Activated CD4-positive, CD25-positive, alpha-beta regulatory T cell (primary cell): ENCODE data around the gene OPCML.

Source experiments
- DNase-seq, 4 experiments: peaks; one replicate each; lab custom pipeline; 2025; lab: John Stamatoyannopoulos, UW

Gene OPCML

DNA sequence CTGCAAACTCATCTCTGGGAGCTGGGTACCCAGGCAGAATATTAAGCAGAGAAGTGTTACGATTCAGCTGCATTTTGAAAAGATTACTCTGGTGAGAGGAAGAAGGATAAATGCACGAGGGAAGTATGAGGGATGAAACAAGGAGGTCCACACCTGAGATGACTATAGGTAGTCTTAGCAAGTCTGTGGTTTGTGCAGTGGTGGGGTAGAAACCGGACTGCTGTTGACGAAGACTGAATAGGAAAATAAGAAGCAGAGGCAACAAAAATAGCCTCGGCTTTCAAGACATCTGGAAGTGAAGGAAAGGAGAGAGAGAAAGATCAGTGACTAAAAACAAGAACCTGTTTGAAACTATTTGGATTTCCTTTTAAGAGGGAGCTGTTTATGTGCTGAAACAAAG is 810.8 kb downstream of the OPCML start:
- DNase-seq: no peak

DNA sequence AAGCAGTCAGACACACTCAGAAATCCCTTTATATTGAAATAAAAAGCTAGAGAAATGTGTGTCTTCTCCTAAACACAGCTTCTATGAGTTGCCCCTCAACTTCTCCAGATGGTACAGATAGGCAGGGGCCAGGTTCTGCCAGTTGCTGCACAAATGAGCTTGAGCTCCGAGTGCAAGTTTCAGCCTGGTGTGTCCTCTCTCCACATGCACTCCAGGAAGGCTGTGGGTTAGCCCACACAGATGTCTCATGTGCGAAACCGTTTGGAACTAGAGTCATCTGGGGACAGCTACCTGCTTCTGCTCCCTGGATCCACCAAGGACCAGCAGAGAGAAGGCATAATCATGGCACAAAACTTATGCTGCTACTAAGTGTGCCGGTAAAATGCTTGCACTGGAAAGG is 812.6 kb downstream of the OPCML start:
- DNase-seq: no peak

DNA sequence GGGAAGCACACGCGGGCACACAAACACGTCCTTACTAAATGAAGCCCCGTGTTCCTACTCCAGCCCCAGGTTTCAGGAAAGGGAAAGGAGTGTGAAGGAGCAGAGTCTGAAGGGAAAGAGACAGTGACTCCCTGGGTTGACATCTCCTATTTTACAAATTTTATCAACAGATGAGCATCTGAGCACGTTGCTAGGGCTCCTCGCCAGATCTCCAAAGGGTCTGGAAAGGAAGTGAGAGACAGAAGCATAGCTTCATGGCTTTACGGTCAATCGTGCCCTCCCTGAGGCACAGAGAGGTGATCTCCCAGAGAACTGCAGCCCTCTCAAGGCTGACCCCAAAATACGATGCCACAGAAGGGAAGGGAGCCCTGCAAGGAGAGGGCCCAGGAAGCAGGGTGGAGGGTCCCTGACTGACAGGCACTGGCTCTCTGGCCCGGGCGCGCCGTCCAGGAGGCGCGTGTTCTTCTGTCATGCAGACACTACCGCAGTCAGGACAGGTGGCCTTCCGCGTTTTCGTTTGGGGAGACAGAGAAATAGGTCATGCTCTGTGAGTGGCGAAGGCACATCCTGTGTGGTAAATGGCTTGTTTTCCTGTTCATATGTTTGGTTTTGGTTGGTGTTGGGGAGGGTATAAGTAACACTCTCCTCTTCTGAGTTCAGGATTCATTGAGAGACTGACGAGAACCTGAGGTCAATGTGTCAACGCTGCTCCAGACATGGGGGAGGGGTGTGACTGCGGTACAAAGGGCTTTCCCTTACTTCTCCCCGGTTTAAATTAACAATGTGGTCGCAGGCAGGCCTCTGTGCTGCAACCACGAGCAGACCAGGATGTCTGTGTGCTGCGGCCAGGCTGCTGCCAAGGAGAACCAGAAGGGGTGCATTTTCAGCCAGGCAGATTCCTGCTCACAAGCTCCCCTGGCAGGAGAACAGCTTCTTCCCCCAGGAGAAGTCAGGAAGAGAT is 813.3 kb downstream of the OPCML start:
- no peak for DNase-seq

DNA sequence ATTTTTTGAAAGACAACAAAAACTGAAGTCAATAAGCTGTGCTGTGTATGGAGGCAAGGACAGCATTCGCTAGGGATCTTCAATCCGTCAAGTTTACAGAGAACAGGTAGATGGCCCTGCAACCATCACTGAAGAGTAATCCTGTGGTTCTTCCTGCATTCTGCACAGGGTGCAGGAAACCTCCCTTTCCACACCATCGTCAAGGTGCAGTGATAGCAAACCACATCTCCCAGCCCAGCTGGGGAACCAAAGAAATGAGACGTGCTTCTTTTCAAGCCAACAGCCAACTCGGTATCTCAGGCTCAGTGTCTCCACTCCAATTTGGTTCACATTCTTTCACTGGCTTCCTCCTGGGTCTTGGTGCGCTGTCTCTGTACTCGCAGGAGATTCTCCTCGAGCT is 814.5 kb downstream of the OPCML start:
- no peak for DNase-seq

DNA sequence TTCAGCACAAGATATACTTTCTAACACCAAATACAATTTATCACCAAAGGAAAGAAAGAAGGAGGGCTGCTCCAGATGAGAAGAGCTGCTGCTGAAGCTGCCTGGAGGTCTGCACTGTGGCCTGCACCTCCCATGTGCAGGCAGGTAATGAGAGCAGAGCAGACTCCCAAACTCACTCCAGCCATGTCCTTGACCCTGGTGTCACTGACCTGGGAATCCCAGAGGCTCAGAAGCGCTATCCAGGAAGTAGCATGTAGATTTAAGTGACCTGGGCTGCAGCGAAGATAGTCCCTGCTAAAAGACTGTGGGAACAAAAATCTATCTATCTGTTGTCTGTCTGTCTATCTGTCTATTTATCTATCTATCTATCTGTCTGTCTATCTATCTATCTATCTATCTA is 816.3 kb downstream of the OPCML start:
- DNase-seq: no peak

DNA sequence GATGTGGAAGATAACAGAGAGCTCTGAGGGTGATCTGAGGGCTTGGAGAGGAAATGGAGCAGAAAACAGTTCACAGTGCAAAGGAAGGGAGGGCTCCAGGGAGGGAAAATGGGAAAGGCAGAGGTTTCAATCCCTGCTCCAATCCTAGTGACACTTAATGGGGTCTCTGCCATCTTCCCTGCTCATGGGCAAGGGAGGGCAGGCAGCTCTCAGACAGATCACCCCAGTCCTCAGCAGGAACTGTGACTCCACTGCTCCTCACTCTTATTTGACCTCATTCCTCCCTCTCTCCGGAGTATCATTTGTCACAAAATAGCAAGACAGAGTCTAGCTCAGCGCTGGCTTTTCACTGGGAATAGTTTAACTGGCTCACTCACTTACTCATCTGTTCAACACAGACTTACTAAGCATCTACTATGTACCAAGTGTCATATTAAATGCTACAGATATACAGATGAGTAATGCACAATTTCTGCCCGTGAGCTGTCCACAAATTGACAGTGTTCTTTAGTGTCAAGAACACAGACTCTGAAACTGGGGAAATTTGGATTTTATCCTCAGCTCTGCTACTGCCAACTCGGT is 817.4 kb downstream of the OPCML start:
- no peak for DNase-seq

DNA sequence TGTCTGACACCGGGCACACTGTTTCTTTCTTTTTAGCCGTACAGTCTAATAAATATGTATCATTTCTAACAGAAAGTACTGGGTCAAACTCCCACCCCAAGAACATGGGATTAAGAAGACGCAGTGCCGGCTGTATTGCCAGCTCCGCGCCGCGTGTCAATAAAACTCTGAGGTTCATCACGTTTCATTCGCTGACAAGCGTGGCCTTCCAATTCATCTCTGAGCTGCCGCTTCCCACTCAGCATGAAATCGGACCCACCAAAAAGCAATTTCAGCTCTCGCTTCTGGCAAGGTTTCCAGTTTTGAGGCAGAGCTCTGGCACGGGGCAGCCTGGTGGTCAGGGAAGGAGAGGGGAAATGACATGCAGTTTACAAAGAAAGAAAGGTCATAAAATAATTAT is 819.8 kb downstream of the OPCML start:
- no peak for DNase-seq

DNA sequence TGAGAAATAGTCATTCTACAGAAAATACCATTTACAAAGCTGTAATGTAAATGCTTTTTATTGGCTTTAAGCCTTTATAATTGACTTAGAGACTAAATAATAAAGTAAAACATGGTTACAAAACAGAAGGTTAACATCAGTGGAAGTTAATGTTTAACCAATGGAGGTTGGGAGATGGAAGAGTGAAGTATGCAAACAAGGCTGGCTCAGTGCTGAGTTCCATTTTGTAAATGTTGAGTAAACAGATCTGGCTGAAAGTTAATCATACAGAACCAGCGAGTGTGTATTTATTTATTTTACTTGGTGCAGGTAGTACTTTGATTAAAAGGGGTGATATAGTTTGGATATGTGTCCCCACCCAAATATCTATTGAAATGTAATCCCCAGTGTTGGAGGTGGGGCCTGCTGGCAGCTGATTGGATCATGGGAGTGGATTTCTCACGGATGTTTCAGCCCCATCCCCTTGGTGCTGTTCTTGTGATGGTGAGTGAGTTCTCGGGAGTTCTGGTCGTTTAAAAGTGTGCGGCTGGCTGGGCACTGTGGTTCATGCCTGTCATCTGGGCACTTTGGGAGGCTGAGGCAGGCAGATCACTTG is 827.4 kb downstream of the OPCML start:
- no peak for DNase-seq

DNA sequence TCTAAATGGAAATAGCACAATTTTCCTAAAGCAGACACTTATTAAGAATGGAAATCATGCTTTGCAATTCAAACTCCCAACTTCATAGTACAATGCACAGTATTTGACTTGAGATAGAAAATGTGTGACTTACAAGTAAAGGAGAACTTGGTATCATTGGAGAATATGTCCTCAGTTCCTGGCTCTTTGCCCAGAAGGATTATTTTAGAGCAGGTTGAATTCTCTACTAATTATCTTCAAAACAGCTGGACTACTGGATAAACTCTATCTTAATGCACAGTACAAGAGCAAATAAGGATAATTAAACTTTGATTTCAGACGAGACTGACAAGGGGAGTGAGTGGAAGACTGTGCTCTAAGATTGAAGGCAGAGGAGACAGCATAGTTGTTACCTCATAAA is 839.4 kb downstream of the OPCML start:
- no peak for DNase-seq

DNA sequence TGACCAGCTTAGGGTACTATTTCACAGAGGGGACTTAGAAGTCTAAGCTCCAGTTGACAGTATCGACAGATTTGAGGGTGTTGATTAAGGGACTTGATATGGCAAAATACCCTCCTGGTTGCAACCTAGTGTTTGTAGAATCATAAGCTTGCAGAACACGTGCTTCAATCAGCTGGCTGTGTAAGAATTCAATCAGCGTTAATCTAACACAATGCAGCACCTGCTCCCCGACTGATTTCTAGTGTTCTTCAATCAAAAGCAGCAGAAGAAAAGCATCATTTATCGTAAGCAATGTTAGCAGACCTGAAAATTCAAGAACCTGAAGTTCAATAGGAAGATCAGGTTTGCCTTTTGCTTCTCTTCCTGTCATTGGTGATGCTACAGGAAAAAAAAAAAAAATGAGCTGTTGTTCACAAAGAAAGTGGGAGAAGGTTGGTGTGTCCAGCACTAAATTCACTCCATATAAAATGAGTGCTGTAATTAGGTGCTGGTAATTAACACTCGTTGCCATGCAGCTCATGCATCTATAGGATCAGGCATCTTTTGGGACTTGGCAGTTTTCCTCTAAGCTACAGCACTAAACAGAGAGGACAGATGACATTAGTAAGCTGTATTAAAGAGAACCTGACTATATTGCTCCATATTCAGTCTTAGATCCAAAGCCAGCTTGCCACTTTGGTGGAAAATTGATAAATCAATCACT is 840.3 kb downstream of the OPCML start:
- no peak for DNase-seq

DNA sequence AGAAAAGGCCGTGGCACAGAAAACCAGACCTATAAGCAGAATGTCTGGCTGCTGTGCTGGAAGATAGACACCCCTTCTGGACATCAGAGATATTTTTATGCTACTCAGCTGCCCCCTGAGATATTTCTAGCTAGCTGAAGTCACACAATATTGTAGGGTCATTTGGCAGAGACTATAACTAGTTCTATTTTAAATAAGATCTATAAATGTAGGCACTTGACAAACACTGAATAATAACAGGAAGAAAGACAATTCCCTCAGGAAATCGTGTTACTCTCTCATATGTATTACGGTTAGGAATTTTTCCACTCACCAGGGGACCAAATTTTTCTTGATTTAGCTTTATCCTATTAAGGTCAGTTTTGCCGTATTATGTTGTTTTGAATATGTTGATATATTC is 845.4 kb downstream of the OPCML start:
- no peak for DNase-seq

DNA sequence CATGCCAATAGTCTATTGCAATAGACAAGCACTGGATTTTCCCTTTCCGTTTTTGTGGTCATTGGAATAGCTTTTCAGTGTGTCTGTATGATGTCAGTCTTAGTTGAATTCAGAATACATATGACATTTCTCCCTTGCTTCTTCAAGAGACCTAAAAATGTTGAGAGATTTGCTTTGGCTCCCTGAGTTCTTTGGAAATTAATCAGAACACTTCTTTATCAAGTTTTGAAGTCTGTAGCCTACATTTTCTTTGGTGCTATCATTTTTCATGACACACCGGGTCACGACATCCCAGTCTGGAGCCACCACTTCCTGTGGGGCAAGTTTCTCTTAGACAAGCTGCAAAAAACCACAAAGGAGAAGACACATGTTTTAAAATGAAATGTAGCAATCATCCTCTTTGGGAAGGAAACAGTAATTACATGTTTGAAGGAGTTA is 847.1 kb downstream of the OPCML start:
- no peak for DNase-seq

DNA sequence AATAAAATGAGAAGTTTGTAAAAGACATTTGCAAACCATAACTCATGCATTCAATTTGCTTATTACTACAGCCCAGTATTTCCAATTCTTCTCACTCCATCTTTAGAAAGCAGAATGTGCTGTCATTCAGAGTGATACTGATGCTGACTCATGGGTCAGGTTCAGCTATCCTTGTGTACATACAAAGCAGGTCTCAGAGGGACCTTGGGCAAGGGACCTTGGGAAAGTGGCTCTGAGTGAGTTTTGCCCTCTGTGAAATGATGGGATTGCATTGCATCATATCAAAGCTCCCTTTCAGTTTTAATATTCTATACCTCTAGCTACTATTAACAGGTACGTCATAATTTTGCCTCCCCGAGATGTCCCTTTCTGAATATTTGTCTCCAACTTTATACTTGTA is 848.7 kb downstream of the OPCML start:
- DNase-seq: no peak

DNA sequence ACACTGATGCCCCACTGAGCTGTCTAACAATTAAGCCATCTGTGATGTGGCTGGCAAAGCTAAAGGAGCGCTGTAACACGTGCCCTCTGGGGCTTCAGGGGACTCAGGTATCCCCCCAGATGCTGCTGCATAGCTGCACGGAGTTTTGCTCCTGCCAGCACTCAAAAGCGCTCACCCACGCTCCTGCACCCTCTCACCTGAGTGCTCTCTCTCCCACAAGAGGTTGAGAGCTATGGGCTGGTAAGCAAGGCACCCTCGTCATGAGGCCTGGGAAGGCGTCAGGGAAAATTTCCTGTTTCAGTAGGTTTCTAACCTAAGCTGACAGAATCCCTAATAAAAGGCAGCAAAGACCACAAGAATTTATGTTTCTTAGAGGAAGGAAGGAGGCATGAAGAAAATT is 850.3 kb downstream of the OPCML start:
- DNase-seq: no peak

DNA sequence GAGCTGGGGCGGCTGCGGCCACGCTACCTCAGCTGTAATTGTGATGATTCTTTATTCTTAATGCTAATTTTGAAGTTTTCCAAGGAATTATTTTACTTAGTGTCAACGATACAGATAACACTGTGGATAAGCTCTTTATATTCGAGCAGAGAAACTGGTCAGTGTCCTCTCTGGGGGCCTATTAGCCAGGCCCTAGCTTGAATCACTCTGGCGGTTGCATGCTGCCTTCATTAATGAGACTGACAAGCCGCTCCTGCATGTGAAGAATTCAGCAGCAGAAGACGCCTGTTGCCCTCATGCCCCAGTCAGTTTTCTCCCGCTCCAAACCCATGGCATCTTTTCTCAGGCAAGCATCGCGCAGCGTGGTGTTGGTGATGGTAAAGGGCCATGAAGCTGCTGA is 851.7 kb downstream of the OPCML start:
- no peak for DNase-seq

DNA sequence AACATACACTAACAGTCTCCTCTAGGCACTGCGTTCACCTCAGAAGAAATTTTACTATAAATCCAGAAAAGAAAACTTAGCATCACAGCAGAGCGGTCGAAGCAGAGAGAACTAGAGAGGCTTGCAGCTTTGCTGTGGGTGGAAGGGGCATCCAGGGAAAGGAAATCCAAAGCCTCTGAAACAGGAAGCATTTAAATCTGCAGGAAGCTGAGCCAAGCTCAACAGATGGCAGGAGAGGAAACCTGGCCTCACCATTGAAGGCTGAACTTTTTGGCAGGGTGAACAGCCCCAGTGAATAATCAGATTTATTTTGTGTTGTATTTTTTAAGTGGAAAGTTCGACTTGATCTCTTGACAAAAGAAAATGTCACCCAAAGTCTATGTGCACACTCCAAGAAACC is 858.1 kb downstream of the OPCML start:
- no peak for DNase-seq

DNA sequence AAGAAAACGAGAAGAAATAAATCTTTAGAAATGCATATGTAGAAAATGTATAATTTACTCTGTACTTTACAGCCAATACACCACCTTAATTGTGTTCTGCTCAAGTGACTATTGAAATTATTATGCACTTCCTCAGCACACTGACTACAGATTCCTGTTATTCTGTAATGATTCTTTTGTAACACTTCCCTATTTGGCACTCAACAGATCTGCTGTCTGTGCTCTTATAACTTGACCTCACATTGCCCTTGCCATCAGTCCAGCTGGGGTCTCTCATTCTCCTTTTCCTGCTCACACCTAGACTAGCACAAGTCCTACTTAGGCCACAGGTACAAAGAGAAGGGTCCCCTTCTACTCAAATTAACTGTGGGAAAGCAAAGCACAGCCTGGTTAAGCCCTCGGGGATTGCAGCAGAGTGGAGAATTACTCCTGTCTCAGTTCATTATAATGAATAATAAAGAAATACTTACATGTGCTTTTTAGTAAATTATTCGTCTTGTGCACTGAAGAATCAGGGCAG is 860.4 kb downstream of the OPCML start:
- DNase-seq: no peak

DNA sequence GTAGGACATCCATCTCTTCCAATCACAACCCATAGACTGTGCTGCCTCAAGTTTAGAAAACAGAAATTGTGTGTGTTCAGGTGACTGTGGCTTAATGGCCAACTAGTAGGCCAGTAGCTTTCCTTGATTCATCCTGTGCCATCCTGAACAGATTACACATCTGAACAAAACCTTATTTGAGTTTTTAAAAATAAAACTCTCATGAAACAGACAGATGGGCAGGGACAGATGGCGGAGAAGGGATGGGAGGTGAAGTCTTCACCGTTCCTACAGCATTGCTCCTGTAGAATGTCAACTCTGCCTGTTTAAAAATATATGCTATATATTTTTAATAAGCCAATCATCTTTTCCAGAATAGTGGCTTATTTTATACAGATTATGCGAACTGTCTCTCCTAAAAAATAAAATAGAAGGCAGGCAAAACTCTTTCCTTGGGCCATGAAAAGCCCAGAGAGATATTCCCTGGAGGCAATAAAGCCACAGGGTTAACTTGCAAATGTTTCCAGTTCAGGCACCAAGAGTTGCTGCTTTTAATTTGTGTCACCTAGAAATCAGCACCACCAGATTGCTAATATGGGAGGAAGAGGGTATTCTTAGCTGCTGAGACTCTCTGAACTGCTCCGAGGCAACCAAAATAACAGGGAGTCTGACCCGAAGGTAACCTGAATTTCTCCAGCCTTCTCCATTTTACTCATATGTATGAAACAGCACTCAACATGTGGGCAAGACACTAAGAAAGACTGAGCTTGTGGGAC is 861.2 kb downstream of the OPCML start:
- DNase-seq: no peak

DNA sequence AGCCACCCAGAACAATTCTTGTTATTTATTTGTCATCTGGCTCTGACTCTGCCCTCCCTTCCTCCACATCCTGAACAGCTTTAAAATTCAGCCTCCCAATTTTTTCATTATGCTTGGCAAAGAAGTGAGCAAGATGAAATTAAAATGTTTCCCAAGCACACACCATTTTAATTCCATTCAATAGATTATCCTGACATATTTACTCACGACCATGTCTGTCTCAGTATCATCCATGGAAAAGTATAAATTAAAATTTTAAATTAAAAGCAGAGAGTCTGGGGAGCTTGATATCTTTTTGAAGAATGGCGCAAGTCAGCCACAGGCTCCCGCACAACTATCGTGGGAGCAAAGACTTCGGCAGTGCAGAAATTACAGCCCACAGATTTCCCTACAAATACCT is 862.4 kb downstream of the OPCML start:
- no peak for DNase-seq

DNA sequence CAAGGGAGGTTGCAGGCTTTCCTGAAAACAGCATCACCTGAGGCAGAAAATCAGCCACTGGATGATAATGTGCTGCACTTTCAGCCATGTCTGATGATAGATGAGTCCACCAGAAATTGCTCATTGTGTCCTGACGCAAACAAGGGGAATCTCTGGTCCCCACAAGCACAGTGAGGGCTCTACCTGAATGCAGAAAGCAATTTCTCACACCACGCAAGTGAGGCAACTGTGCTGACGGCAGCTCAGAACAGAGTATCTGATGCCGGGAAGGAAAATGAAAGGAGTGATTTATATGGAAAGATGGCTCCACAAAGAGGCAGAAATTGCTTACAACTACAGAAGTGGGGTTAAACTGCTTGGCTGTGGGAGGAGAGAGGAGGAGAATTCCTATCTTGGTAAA is 867.1 kb downstream of the OPCML start:
- no peak for DNase-seq

DNA sequence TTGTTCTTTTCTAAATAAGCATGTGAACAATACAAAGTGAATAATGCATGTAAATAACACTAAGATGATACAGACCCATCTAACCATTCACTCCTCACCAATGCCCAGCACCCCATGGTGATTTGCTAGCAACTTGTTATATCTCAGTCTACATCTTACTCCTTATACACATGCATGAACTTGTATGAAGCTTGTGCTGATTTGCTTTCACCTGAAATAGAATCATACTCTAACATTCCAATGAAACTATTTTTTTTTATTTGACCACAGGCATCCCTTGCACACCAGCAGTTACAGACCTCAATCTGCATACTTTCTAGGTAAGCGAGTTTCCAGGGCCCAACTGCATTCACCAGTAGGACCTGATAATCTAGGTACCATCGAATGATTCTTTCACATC is 873.6 kb downstream of the OPCML start:
- DNase-seq: no peak

DNA sequence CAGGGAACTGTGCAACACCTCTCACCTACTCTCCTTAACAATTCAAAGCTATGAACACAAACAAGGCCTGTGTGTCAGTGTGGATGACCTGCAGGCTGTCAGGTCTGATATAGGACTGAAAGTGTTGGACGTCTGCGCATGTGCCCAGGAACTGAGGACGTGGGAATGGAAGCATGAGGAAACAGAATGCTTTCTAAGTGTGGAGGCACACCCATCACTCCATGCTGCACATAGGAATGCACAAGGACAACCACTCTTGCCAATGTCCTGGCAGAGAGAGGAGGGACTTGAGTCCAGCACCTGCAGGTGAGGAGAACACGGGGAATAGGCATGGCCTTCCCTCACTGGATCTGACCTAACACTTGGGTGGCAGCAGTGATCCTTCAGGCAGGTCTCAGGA is 874.3 kb downstream of the OPCML start:
- no peak for DNase-seq
